ENCODE measurements around the gene RPL13.

Gene RPL13

GRCh38 chr16:89545044-89545830 is 15.2 kb upstream of the RPL13 start:
- no peak for DNase-seq (ENCODE audit: low read depth in 2 of 2)

GRCh38 chr16:89545831-89546574 is 14.5 kb upstream of the RPL13 start:
- DNase-seq (ENCODE audit: low read depth in 2 of 2), result no peak

- no peak for DNase-seq (ENCODE audit: low read depth in 2 of 2)
Measured at GRCh38 chr16:89546781-89547180, 13.7 kb upstream of the RPL13 start.

- no peak for DNase-seq (ENCODE audit: low read depth in 2 of 2)
Measured at GRCh38 chr16:89547291-89547690, 13.2 kb upstream of the RPL13 start.

GRCh38 chr16:89547860-89548259 is 12.6 kb upstream of the RPL13 start:
- DNase-seq (ENCODE audit: low read depth in 2 of 2), result no peak

GRCh38 chr16:89548344-89549006 is 12.0 kb upstream of the RPL13 start:
- DNase-seq (ENCODE audit: low read depth in 2 of 2), result no peak

DNA sequence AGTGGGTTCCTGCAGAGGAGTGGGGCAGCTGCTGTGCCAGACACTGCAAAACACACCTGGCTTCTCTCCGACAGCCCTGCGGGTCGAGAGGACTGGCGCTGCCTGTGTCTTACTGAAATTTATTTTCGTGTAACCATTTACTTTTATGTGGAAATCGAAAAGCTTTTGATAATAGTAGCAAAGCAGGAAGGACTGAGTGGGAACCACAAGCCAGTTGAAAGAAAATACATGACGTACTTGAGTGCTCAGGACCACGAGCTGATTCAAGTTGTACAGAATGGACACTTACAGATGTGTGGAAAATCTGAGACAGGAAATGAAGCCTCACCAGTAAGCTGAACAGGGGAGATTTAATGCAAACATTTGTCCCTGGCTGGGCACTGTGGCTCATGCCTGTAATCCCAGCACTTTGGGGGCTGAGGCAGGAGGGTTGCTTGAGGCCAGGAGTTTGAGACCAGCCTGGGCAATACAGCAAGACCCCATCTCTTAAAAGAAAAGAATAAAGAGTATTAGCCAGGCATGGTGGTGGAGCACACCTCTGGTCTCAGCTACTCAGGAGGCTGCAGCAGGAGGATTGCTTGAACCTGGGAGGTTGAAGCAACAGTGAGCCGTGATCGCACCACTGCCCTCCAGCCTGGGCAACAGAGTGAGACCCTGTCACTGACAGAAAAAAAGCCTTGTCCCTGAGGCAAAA is 11.3 kb upstream of the RPL13 start:
- DNase-seq (ENCODE audit: low read depth in 2 of 2), result no peak

DNA sequence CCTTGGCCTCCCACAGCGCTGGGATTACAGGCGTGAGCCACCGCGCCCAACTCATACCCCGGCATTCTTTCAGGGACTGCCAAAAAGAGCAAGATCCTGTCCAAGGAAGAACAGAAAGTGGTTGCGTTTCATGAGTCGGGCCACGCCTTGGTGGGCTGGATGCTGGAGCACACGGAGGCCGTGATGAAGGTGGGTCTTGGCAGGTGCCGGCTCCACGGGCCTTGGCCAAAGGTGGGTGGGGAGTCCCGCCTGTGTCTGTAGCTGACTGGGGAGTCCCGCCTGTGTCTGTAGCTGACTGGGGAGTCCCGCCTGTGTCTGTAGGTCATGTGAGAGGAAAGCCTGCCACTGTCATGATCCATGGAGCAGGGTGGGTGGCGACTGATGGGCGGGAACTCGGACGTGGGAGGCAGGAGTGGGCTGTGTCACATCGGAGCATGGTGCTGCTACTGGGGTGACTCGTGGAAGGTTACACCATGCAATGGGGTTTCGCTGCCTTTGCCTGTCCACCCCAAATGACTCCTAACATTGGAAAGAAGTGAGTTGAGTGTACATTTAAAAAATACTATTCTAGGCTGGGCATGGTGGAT is 10.0 kb upstream of the RPL13 start:
- no peak for DNase-seq (ENCODE audit: low read depth in 2 of 2)

DNA sequence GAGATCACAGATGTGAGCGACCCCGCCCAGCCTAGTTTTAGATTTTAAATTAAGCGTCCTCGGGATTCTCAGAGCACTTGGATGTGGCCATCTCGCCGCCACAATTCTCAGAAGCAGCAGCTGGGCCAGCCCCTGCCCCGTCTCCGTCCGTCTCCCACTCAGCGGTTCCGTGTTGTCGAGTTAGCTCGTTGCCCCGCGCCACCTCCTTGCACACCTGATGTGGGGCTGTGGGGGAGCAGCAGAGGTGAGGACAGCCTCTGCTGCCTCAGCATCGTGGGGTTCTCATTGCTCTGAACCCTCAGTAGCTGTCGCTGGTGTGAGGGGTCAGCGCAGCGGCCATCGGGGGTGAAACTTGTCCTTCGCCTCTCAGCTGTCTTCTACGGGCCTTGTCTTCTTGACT is 8.2 kb upstream of the RPL13 start:
- no peak for DNase-seq (ENCODE audit: low read depth in 2 of 2)

- DNase-seq (ENCODE audit: low read depth in 2 of 2), result no peak
Measured at GRCh38 chr16:89552913-89553312, 7.6 kb upstream of the RPL13 start.

DNA sequence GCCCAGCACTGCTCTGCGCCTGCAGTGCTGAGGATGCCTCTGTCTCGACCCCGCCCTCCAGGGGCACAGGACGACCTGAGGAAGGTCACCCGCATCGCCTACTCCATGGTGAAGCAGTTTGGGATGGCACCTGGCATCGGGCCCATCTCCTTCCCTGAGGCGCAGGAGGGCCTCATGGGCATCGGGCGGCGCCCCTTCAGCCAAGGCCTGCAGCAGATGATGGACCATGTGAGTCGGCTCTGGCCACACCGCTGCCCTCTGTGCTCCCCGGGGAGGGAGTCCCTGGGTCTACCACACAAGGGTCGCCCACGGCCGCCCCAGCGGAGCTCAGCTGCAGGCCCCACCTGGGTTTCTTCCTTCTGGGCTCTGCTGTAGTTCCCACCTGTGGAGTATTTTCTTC is 6.7 kb upstream of the RPL13 start:
- no peak for DNase-seq (ENCODE audit: low read depth in 2 of 2)

DNA sequence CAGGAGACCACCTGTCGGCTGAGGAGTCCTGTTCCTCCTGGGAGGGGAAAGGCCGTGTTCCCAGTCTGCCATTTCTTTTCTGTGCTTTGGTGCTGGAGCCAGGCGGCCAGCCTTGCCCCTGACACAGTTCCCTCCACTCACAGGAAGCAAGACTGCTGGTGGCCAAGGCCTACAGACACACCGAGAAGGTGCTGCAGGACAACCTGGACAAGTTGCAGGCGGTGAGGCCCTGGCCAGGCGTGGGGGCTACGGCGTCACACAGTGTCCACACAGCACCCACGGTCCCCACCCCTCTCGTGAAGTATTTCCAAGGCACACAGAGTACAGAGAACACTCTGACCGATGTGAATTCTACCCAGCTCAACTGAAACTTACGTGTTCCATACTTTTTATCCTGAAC is 6.1 kb upstream of the RPL13 start:
- DNase-seq (ENCODE audit: low read depth in 2 of 2), result no peak

GRCh38 chr16:89555265-89555664 is 5.2 kb upstream of the RPL13 start:
- DNase-seq (ENCODE audit: low read depth in 2 of 2), result no peak

DNA sequence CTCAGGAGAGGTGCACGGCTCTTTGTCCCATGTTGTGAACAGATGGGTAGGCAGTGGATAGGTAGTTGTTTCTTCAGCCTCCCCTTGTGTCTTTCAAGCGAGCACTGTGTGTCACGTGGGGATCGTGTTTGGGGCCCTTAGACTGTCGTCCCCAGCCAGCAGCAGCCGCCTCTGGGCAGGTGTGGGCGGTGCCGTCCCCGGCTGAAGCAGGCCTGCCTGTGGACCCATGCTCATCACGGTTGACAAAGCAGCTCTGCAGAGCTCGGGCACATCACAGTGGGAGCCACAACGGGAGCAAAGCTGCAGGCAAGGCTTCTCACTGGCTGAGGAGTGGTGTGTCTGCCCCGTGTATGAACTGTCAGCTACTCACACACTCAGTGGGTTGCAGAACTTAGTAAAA is 4.7 kb upstream of the RPL13 start:
- DNase-seq (ENCODE audit: low read depth in 2 of 2), result no peak

DNA sequence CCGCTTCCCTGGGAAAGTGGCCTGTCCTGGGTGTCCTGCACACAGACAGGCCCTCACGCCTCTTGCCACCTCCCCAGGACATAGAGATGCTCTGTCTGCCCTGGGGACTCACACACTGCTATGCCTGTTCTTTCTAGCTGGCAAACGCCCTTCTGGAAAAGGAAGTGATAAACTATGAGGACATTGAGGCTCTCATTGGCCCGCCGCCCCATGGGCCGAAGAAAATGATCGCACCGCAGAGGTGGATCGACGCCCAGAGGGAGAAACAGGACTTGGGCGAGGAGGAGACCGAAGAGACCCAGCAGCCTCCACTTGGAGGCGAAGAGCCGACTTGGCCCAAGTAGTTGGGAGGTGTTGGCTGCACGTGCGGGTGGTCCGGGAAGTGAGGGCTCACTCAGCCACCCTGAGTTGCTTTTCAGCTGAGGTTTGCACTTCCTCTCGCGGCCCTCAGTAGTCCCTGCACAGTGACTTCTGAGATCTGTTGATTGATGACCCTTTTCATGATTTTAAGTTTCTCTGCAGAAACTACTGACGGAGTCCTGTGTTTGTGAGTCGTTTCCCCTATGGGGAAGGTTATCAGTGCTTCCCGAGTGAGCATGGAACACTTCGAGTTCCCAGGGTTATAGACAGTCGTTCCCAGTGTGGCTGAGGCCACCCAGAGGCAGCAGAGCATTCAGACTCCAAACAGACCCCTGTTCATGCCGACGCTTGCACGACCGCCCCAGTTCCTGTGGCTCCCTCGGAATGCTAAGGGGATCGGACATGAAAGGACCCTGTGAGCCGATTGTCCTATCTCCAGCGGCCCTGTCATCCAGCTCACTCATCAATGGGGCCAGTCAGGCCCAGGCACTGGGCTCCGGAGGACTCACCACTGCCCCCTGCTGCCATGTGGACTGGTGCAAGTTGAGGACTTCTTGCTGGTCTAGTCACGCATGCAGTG is 3.5 kb upstream of the RPL13 start:
- peak; percentile 68 to 73 for DNase-seq (ENCODE audit: low read depth in 2 of 2)

GRCh38 chr16:89557690-89558490 is 2.6 kb upstream of the RPL13 start:
- DNase-seq (ENCODE audit: low read depth in 2 of 2), result no peak

- DNase-seq (ENCODE audit: low read depth in 2 of 2), result no peak
Measured at GRCh38 chr16:89561142-89561883, 831 bp downstream of the RPL13 start.

GRCh38 chr16:89561884-89562599 is 1.6 kb downstream of the RPL13 start:
- no peak for DNase-seq (ENCODE audit: low read depth in 2 of 2)

All from stimulated activated CD8-positive, alpha-beta memory T cell treated with anti-CD3 and anti-CD28 coated beads, Interleukin-15, amount 100 ng/mL, for 48 hours (primary cell).